ENCODE data around the gene LMAN2.

DNA sequence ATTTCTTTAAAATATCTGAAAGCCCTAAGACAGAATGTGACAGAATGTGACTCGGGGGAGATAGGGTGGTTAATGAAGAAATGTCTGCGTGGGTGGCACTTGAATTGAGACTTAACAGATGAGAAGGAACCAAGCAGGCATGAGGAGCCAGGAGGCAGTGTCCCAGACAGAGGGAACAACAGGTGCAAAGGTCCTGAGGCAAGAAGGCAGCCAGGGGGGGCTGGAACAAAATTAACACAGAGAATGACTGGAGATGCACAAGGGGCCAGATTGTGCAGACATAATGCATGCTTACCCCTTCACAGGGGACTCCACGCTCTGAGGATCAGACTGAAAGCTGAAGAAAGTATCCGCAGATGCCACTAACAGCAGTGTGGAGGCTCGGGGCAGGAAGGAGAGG, 1.7 kb downstream of the LMAN2 start:
- no peak for TF ChIP-seq EZH2 (IDR thresholded peaks at IDR 0.05; ENCODE audit: borderline replicate concordance, low read length)
- TF ChIP-seq CTCF (IDR thresholded peaks at IDR 0.05; ENCODE audit: low read length), result no peak
